ENCODE results near the gene STMN3.

DNA sequence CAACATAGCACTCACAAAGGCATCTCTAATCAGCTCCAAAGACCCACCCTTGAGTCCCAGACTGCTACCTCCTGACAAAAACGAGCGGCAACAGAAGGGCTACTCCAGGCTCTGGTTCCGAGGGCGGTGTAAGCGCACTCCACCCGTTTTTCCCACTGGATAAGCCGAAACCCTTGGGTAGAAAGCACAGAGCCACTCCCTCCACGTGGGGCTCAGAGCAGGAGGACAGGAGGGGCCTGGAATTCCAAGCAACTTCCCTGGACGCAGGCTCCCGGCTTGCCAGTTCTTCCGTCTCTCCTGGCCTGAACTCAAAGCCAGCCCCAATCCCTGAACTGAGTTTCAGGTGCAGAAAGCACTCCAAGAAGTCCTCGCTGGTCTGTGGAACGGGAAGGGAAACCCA lies 33.7 kb downstream of the STMN3 start:
- TF ChIP-seq, protein P1, sequence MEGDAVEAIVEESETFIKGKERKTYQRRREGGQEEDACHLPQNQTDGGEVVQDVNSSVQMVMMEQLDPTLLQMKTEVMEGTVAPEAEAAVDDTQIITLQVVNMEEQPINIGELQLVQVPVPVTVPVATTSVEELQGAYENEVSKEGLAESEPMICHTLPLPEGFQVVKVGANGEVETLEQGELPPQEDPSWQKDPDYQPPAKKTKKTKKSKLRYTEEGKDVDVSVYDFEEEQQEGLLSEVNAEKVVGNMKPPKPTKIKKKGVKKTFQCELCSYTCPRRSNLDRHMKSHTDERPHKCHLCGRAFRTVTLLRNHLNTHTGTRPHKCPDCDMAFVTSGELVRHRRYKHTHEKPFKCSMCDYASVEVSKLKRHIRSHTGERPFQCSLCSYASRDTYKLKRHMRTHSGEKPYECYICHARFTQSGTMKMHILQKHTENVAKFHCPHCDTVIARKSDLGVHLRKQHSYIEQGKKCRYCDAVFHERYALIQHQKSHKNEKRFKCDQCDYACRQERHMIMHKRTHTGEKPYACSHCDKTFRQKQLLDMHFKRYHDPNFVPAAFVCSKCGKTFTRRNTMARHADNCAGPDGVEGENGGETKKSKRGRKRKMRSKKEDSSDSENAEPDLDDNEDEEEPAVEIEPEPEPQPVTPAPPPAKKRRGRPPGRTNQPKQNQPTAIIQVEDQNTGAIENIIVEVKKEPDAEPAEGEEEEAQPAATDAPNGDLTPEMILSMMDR (IDR thresholded peaks at IDR 0.05): no peak
- TF ChIP-seq EP300 (IDR thresholded peaks at IDR 0.05) (no peak), POLR2A (IDR thresholded peaks at IDR 0.05) (no peak), POLR2AphosphoS5 (IDR thresholded peaks at IDR 0.05) (no peak)
